ENCODE measurements around the gene IGDCC3. TPM values are rescaled to one million over a fixed set of nuclear protein-coding genes. Genes with fewer than 3 reads are reported as not detected.

Gene IGDCC3
- total RNA-seq, 1 donor from 2014 or later = not detected

DNA sequence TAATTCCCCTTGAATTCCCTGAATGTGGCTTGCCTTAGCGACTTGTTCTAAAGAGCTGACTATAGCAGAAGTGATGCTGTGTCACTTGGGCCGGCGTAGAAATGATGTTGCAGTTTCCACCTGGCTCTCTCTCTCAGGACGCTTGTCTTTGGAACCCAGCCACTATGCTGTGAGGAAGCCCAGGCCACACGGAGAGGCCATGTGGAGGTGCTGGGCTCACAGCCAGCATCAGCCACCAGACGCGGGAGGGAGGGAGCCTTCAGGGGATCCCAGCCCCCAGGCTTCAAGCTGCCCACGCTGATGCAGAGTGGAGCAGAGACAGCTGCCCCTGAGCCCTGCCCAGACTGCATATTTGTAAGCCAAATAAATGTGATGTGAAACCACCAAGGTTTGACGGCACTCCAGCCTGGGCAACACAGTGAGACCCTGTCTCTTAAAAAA, 54.7 kb downstream of the IGDCC3 start:
- peak; percentile 58 for DNase-seq

DNA sequence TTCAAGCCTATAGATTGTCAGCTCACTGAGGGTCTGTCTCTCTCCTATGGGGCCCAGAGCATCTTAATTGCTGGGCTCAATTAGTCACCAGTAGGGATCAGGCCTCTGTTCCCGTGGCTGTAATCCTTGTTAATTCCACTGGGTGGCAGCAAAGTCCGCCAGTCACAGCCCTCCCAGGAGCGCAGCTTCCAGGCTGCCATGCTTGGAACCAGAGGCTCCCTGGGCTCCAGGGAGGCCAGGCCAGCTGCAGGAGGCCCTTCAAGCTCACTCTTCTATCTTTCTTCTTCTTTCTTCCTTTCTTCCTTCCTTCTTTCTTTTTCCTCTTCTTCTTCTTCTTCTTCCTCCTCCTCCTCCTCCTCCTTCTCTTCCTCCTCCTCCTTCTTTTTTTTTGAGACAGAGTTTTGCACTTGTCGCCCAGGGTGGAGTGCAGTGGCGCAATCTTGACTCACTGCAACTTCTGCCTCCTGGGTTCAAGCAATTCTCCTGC, 58.9 kb downstream of the IGDCC3 start:
- peak; percentile 88 for DNase-seq

DNA sequence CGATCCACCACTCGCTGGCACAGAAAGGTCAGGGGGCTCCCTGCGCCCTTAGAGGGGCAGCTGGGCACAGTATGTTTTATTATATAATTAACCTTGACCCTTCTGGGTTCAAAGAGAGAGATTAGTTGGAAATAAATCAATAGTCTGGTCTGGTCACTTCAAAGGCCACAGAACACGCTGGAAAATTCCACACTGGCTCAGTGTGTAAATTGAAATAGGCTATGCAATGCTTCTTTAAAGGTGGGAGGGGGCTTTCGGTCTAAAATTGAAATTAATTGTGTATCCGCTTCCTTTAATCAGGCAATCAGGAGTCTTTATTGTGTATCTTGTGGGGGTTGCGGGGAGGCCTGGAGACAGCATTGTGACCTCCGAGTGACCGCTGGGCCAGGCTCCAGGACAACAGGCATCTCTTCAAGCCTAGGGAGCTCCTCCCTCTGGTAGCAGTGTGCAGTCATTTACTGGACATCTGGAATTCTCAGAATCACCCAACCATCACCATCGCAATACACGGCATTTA, 65.3 kb downstream of the IGDCC3 start:
- DNase-seq = no peak

DNA sequence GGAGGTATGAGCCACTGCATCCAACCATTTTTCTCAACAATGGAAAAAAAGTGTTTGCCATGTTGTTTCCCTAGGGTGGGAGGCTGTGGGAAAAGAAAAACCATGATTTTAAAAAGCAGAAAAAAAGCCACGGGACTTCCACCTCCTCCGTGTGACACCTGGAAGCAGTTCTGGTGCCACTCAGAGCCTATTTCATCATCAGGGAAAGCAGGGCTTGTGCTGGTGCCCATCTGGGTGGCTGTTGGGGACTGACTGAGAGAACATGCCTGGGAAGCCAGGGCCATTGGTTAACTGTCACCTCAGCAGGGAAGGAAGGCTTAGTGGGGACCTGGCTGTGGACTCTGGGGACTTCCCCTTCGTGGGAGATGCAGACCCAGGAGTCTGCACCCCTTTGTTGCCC, 66.0 kb downstream of the IGDCC3 start:
- DNase-seq = no peak

DNA sequence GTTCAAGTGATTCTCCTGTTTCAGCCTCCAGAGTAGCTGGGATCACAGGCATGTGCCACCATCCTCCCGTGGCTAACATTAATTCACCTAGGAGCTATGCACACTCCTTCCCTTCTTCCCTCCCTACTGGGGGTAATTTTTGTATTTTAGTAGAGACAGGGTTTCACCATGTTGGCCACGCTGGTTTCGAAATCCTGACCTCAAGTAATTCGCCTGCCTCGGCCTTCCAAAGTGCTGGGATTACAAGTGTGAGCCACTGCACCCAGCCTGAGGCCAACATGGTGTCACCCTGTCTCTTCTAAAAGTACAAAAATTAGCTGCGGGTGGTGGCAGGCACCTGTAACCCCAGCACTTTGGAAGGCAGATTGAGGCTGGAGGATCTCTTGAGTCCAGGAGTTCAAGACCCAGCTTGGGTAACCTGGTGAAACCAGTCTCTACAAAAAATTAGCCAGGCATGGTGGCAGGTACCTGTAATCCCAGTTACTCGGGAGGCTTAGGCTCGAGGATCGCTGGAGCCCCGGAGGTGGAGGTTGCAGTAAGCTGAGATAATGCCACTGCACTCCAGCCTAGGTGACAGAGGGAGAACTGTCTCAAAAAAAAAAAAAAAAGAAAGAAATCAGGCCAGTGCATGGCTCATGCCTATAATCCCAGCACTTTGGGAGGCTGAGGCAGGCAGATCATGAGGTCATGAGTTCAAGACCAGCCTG, 67.2 kb downstream of the IGDCC3 start:
- no peak for DNase-seq

DNA sequence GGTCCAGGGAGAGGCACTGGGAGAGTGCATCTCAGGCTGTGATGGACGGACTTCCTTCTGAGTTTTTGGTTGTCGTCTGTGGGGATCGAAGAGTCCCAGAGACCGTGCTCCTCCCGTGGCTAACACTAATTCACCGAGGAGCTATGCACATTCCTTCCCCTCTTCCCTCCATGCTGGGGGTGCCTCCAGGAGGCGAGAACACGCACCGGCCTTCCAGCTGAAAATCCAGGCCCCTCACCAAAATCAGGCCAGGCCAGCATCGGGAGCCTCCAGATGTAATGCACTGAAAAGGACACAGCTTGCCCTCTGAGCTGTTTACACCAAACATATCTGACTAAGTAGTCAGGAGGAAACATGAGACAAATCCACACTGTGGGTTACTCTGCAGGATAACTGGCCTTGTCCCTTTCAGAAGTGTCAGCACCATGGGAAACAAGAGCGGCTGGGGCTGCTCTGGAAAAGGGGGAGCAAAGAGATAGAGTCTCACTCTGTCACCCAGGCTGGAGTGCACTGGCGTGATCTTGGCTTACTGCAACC, 67.9 kb downstream of the IGDCC3 start:
- DNase-seq = no peak

DNA sequence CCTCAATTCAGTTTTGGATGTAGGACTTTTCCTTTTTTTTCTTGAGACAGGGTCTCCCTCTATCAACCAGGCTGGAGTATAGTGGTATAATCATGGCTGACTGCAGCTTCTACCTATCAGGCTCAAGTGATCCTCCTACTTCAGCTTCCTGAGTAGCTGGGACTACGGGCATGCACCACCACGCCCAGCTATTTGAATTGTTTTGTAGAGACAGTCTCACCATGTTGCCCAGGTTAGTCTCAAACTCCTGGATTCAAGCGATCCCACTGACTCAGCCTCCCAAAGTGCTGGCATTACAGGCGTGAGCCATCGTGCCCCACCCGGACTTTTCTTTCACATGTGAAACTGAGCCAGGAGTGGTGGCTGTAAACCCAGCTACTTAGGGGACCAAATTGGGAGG, 69.8 kb downstream of the IGDCC3 start:
- DNase-seq = no peak

DNA sequence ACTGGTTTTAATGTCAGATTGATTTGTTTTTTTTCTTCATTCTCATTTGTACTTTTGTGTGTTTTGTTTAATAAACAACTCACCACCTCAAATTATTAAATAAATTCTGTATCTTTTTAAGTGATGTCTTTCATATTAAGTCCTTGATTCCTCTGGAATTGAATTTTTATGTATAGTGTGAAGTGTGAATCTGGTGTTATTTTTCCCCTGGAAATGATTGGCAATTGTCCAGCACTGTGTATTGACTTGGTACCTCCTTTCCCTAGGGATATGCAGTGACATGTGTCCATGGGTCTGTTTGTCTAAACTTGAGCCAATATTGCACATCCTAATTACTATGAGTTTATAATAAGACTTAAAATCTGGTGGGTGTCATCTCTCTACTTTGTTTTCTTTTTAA, 71.3 kb downstream of the IGDCC3 start:
- DNase-seq = no peak

DNA sequence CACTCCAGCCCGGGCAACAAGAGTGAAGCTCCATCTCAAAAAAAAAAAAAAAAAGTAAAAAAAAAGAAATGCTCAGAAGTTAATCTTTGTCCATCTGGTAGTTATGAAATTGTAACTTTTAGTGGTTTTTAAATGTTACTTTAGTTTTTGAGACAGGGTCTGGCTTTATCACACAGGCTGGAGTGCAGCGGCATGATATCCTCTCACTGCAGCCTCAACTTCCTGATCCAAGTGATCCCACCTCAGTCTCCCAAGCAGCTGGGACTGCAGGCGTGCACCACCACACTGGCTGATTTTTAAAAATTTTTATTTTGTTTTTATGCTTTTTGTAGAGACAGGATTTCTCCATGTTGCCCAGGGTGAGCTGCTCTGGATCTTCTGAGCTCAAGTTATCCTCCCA, 72.0 kb downstream of the IGDCC3 start:
- no peak for DNase-seq

DNA sequence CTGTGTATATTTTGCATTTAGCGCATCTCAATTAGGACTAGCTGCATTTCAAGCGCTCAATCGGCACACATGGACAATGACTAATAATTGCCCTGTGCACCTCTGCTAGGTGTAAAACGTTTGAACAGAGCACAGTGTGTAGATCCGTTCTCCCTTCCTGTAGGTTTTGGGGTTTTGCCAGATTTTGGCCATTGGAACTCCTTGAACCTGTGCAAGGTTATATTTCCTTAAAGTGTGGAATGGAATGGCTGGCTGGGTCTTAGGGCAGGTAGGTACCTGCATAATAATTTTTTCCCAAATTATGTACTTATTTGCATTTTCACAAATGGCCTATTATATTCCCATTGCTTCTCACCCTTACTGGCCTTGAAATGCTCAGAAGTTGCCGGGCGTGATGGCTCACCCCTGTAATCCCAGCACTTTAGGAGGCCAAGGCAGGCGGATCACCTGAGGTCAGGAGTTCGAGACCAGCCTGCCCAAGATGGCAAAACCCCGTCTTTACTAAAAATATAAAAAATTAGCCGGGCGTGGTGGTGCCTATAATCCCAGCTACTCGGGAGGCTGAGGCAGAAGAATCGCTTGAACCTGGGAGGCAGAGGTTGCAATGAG, 72.5 kb downstream of the IGDCC3 start:
- no peak for DNase-seq

DNA sequence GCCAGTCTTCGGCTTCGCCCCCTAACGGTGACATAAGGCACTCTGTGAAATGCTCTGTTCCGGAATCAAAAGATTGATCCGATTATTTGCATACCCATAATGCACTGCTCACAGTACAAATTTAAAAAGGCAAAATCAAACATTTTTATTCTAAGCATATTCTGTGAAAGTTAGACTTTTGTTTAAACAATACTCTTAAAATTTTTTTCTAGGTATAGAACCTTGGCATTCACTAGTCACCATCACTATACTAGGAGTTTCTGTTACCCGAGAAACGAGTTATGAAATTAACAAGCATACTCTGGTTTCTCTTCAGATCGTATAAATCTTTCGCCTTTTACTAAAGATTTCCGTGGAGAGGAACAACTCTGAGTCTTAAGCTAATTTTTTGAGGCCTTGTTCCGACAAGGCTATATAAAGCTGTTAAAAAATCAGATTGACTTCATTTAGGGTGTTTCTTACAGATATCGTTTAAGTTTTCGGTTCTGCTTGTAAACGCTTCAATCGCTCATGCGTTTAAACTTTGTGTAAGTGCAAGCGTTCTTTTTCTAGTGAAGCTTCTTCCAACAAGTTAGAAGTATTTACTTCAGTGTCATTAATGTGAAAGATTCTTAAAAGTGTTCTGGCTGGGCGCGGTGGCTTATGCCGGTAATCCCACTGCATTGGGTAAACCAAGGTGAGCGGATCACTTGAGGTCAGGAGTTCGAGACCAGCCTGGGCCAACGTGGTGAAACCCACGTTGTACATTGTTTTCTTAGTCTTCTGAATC, 73.2 kb downstream of the IGDCC3 start, which contains the start of gene RNU5B-1:
TSS of gene RNU5B-1 (plus strand) at position 297 of the 769 bp plus-strand sequence.
- peak; percentile 93 for DNase-seq

DNA sequence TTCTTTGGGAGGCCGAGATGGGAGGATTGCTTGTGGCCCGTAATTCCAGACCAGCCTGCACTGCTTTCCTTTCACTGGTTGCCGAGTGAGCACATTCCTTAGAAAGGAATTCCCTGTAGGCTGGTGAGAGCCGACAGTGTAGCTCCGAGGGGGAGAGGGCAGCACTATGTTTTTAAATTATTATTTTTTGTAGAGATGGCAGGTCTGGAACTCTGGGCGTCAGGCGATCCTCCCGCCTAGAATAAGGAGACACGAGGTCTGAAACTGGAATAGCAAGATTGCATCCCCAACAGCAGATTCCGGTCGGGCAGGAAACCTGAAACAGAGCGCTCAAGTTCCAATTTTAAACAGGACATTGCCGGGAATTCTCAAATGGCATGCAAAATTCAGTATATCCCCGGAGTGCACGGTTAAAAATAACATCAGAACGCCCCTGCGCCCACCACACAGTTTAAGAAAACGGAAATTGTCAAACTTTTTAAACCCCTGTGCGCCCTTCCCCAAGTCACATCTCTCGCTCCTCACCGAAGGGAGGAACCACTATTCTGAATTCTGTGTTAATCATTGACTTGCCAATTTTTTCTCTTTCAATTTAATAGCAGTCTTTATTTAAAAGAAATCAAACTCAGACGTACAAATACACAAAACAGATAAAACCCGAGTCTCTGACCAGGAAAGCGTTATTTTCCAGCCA, 74.0 kb downstream of the IGDCC3 start:
- DNase-seq = peak; percentile 57

DNA sequence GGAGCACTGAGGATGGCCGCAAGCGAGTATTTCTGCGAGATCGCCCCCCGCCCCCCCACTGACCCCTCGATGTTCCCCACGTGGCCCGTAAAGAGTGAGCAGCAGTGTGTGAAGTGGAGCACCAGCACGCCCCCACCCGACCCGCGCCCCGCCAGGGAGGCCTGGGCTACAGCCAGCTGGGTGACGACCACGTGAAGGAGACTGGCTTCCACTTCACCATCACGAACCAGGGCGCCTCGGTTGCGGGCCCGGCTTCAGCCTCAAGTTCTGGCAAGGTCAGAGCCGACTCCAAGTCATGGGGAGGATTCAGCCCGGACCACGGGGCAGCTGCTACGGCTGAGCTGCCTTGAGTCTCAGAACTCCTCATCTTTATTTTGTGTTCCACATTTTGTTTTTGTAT, 75.7 kb downstream of the IGDCC3 start:
- DNase-seq = no peak

DNA sequence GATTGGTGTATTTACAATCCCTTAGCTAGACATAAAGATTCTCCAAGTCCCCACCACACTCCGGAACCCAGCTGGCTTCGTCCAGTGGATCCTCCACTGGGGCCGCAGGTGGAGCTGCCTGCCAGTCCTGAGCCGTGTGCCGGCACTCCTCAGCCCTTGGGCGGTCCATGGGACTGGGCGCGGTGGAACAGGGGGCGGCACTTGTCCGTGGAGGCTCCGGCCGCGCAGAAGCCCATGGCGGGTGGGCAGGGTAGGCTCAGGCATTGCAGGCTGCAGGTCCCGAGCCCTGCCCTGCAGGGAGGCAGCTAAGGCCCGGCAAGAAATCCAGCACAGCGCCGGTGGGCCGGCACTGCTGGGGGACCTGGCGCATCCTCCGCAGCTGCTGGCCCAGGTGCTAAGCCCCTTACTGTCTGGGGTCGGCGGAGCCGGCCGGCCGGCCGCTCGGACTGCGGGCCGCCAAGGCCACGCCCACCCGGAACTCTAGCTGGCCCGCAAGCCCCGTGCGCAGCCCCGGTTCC, 76.8 kb downstream of the IGDCC3 start:
- DNase-seq = no peak

DNA sequence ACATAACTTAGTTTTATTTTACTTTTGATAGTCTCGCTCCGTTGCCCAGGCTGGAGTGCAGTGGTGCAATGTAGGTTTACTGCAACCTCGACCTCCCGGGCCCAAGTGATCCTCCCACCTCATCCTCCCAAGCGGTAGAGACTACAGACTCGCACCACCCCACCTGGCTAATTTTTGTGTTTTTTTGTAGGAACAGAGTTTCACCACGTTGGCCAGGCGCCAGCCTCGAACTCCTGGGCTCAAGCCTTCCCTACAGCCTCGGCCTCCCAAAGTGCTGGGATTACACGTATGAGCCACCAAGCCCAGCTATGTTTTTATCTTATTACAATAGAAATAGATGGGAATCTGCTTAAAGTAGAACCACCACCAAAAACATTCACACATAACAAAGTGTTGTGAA, 79.1 kb downstream of the IGDCC3 start:
- no peak for DNase-seq

DNA sequence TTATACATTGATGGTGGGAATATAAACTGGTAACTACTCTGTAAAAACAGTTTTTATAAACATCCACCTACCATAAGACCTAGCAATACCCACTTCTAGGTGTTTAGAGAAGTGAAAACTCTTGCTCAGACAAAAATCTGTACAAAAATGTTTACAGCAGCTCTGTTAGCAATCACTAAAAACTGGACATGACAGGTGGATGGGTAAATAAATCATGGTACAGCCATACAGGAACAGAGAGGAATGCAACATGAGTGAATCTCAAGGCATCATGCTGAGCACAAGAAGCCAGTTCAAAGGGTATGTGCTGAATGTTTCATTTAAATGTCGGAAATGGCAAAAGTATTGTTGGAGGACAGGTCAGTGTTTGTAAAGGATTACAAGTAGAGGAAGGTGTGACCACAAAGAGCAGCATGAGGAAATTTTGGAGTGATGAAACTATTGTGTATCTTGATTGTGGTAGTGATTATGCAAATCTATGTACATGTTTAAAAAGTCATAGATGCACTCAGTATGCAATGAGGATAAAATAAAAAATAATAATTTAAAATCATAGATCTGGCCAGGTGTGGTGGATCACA, 84.8 kb downstream of the IGDCC3 start:
- DNase-seq = no peak

DNA sequence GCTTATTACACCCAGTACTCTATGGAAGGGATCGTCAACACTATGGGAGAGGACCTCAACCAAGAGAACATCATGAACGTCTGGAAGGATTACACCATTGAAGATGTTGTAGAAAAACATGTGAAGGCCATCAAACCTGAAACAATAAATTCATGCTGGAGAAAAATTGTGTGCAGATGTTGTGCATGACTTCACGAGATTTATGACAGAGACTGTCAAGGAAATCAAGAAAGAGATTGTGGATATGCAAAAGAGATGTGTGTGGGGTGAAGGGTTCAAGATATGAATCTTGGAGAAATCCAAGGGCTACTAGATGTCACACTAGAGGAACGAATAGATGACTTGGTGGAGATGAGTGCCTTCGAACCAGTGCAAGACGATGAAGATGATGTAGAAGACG, 87.6 kb downstream of the IGDCC3 start:
- DNase-seq = no peak

DNA sequence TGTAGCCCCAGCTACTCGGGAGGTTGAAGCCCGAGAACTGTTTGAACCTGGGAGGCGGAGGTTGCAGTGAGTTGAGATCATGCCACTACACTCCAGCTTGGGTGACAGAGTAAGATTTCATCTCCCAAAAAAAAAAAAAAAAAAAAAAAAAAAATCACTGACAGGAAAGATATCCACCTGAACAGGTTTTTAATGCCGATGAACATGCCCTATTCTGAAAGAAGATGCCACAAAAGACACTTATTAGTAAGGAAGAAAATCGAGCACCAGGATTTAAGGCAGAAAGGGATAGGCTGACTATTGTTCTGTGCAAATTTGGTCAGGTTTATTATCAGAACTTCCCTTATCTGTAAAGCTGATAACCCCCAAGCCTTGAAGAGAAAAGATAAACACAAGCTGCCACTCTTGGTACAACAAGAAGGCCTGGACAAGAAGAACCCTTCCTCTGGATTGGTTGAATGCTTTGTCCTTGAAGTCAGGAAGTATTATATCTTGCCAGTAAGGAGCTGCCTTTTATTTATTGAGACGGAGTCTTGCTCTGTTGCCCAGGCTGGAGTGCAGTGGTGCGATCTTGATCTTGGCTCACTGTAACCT, 88.4 kb downstream of the IGDCC3 start:
- no peak for DNase-seq

DNA sequence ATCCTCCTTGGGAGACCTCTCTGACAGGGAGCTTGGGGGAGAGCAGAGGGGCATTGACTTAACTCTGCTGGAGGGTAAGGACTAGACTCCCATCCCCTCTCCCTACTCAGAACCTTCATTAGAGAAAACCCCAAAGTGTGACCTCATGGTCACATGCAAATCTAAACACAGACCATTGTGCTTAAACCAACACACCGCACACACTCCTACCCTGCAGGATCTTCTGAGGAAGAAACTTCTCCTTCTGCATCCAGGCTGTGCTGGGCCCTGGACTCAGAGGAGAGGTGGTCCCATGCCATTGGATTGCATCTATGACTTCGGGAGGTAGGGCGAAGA, 90.3 kb downstream of the IGDCC3 start:
- DNase-seq = peak; percentile 19

DNA sequence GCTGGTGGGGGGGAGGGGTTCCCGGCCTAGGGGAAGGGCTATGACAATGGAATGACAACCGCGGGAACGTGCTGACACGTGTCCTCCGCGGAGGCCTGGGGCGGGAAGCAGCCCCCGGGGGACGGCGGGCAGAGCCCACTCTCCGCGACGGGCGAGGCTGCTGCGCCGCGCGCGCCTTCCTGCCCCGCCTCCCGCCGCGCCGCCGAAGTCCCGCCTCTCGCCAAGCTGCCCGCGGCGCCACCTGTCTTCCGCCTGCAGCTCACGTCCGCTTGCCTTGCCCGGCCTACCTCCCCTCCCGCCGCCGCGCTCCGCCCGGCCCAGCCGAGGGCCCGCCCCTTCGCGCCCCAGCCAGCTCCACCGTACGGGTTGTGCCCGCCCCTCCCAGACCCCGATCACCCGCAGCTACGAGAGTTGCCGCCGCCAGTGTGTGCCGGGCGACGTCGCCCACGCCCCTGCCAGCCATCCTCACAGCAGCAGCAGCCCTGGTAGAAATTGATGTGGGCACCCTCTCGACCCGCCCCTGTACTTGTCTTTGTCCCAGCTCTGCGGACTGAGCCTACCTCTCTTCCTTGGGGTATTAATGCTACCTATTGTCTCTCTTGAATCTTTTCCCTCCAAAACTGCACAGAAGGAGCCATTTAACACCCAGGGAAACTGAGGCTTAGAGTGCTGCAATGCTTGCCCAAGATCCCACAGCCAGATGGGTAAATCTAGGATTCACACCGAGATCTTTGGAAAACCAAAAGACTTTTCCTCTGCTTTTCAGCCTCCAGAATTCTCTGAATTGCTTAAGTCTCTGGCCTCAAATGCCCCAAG, 90.9 kb downstream of the IGDCC3 start, which contains the start of gene PARP16:
TSS of gene PARP16 (minus strand) at position 180 of the 816 bp plus-strand sequence. CDS start 457 bp downstream, outside the sequence.
- DNase-seq = peak; percentile 88

All from dermis blood vessel endothelial cell (primary cell).